ENCODE measurements around the gene AHCYL1. TPM values are rescaled to one million over a fixed set of nuclear protein-coding genes. Genes with fewer than 3 reads are reported as not detected.

AHCYL1 gene
- total RNA-seq, 1 experiment from 2014 or later = 92.0 TPM

DNA sequence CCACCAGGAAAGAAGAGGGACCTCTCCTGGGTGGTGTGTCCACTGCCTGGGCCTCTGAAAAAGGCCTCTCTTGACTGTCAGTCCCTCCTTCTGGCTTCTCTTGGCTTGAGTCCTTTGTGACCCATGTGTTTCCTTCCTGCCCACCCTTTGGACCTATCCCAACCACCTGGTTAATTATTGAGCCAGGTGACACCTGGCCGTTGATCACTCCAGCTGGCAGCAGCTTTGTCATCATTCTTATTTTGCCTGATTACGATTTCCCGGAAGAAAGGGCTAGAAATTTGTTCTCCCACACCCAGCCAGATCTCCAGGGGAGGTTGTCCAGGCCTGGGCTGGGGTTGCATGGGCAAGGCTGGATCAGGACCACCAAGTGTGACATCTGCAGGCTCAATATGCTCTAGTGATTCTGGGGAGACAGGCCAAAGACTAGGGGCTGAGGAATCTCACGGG, 49.1 kb upstream of the AHCYL1 start:
- intact Hi-C loops (cut with micrococcal nuclease) = no loop called here
- Histone ChIP-seq H3K27ac (ENCODE audit: low read depth, low read length) (no peak overlapping the region), H3K9me2 (ENCODE audit: insufficient read depth) (no peaks in the 10 kb centered on the region), H3K36me3 (ENCODE audit: control insufficient read depth in 1 of 2, insufficient read depth in 2 of 2, low read length in 2 of 2) (no peaks in the 10 kb centered on the region), H4K20me1 (ENCODE audit: insufficient read depth) (no peaks in the 10 kb centered on the region), H3K4me1 (ENCODE audit: control insufficient read depth in 1 of 2, insufficient read depth in 2 of 2, low read length in 2 of 2) (peaks cover 11 to 12% of the 10 kb centered on the region in 2 experiments; a peak in 2 of 4 replicates), H3K9ac (ENCODE audit: low read length) (no peak overlapping the region), H3K79me2 (ENCODE audit: insufficient read depth, low read length) (no peaks in the 10 kb centered on the region), H3K4me2 (ENCODE audit: low read length) (no peak overlapping the region), H3K27me3 (ENCODE audit: insufficient read depth, low read length) (no peaks in the 10 kb centered on the region), H3K4me3 (replicated peaks in 1 of 2; ENCODE audit: low read depth in 1 of 2, low read length in 2 of 2) (no peak overlapping the region), H2AFZ (ENCODE audit: low read depth, low read length, poor library complexity, severe bottlenecking) (no peak overlapping the region), H3K9me3 (ENCODE audit: control insufficient read depth in 1 of 2, insufficient read depth in 1 of 2, low read depth in 1 of 2, low read length in 2 of 2) (peaks cover 0 to 3% of the 10 kb centered on the region in 2 experiments; a peak in 1 of 4 replicates)
- TF ChIP-seq JUND (IDR thresholded peaks at IDR 0.05) (no peak), YY1 (IDR thresholded peaks at IDR 0.05; ENCODE audit: extremely low read depth, insufficient replicate concordance, low read depth, low read length) (no peak), SP1 (IDR thresholded peaks at IDR 0.05; ENCODE audit: low read depth) (no peak), CBX3 (IDR thresholded peaks at IDR 0.05; ENCODE audit: low read depth) (no peak), ELF1 (IDR thresholded peaks at IDR 0.05; ENCODE audit: borderline replicate concordance, low read depth) (no peak), POLR2A (IDR thresholded peaks at IDR 0.05; ENCODE audit: borderline replicate concordance, extremely low read depth, insufficient read depth, insufficient read length) (no peak), POLR2AphosphoS5 (IDR thresholded peaks at IDR 0.05; ENCODE audit: low read depth, low read length) (no peak), ZNF274 (IDR thresholded peaks at IDR 0.05; ENCODE audit: low read depth, low read length) (no peak), EGR1 (IDR thresholded peaks at IDR 0.05; ENCODE audit: low read depth) (no peak), TCF7L2 (IDR thresholded peaks at IDR 0.05; ENCODE audit: borderline replicate concordance, extremely low read depth, insufficient read depth, insufficient read length) (no peak), CEBPB (IDR thresholded peaks at IDR 0.05; ENCODE audit: low read depth) (no peak)
- TF ChIP-seq, protein P1, sequence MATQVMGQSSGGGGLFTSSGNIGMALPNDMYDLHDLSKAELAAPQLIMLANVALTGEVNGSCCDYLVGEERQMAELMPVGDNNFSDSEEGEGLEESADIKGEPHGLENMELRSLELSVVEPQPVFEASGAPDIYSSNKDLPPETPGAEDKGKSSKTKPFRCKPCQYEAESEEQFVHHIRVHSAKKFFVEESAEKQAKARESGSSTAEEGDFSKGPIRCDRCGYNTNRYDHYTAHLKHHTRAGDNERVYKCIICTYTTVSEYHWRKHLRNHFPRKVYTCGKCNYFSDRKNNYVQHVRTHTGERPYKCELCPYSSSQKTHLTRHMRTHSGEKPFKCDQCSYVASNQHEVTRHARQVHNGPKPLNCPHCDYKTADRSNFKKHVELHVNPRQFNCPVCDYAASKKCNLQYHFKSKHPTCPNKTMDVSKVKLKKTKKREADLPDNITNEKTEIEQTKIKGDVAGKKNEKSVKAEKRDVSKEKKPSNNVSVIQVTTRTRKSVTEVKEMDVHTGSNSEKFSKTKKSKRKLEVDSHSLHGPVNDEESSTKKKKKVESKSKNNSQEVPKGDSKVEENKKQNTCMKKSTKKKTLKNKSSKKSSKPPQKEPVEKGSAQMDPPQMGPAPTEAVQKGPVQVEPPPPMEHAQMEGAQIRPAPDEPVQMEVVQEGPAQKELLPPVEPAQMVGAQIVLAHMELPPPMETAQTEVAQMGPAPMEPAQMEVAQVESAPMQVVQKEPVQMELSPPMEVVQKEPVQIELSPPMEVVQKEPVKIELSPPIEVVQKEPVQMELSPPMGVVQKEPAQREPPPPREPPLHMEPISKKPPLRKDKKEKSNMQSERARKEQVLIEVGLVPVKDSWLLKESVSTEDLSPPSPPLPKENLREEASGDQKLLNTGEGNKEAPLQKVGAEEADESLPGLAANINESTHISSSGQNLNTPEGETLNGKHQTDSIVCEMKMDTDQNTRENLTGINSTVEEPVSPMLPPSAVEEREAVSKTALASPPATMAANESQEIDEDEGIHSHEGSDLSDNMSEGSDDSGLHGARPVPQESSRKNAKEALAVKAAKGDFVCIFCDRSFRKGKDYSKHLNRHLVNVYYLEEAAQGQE (IDR thresholded peaks at IDR 0.05; ENCODE audit: low read depth) = no peak
- DNase-seq (ENCODE audit: low read depth, low spot score) (no peak), ATAC-seq (no peak)
- ChIA-PET CTCF (no interaction called here), POLR2A (no interaction called here), RAD21 (ENCODE audit: low non-redundant PET in 1 of 2, low total read pairs in 2 of 2, uncharacterized antibody in 2 of 2, unreplicated experiment in 2 of 2) (no interaction called here)
- BruUV-seq (replicated peaks) = no TSS peak
